ENCODE results near the gene XPO6. TPM values are rescaled to one million over a fixed set of nuclear protein-coding genes. Genes with fewer than 3 reads are reported as not detected.
A peak's percentile ranks its signal among the peaks of the same experiment; 100 is the strongest.

The XPO6 gene
- total RNA-seq, 1 donor from 2014 or later: 128 TPM

GRCh38 chr16:28189245-28189644 is 22.5 kb downstream of the XPO6 start:
- Mint-ChIP-seq H3K27ac (ENCODE audit: unreplicated experiment) (no peak overlapping the region), H3K27me3 (ENCODE audit: unreplicated experiment) (no peaks in the 10 kb centered on the region), H3K9me3 (ENCODE audit: unreplicated experiment) (no peaks in the 10 kb centered on the region), H3K4me3 (ENCODE audit: unreplicated experiment) (no peak overlapping the region), H3K36me3 (ENCODE audit: unreplicated experiment) (peaks cover 2% of the 10 kb centered on the region), H3K4me1 (ENCODE audit: unreplicated experiment) (peaks cover 61% of the 10 kb centered on the region)
- DNase-seq (ENCODE audit: extremely low spot score, unreplicated experiment): no peak
- no peak for TF ChIP-seq CTCF (IDR thresholded peaks at IDR 0.05)

- Mint-ChIP-seq H3K9me3 (ENCODE audit: unreplicated experiment) (no peaks in the 10 kb centered on the region), H3K36me3 (ENCODE audit: unreplicated experiment) (peaks cover 2% of the 10 kb centered on the region), H3K4me1 (ENCODE audit: unreplicated experiment) (peaks cover 61% of the 10 kb centered on the region), H3K27me3 (ENCODE audit: unreplicated experiment) (no peaks in the 10 kb centered on the region), H3K4me3 (ENCODE audit: unreplicated experiment) (no peak overlapping the region), H3K27ac (ENCODE audit: unreplicated experiment) (peak overlapping the region; percentile 7)
- no peak for TF ChIP-seq CTCF (IDR thresholded peaks at IDR 0.05)
- DNase-seq (ENCODE audit: extremely low spot score, unreplicated experiment): no peak
These were observed 23.5 kb downstream of the XPO6 start for GRCh38 chr16:28188085-28188916.

GRCh38 chr16:28187595-28188004 is 24.2 kb downstream of the XPO6 start:
- Mint-ChIP-seq H3K4me1 (ENCODE audit: unreplicated experiment) (peaks cover 62% of the 10 kb centered on the region), H3K36me3 (ENCODE audit: unreplicated experiment) (peaks cover 2% of the 10 kb centered on the region), H3K27me3 (ENCODE audit: unreplicated experiment) (no peaks in the 10 kb centered on the region), H3K9me3 (ENCODE audit: unreplicated experiment) (no peaks in the 10 kb centered on the region), H3K27ac (ENCODE audit: unreplicated experiment) (peak overlapping the region; percentile 21), H3K4me3 (ENCODE audit: unreplicated experiment) (no peak overlapping the region)
- TF ChIP-seq CTCF (IDR thresholded peaks at IDR 0.05): no peak
- DNase-seq (ENCODE audit: extremely low spot score, unreplicated experiment): no peak

GRCh38 chr16:28186752-28187151 is 25.0 kb downstream of the XPO6 start:
- Mint-ChIP-seq H3K27me3 (ENCODE audit: unreplicated experiment) (no peaks in the 10 kb centered on the region), H3K4me1 (ENCODE audit: unreplicated experiment) (peaks cover 67% of the 10 kb centered on the region), H3K27ac (ENCODE audit: unreplicated experiment) (peak overlapping the region; percentile 21), H3K36me3 (ENCODE audit: unreplicated experiment) (peaks cover 2% of the 10 kb centered on the region), H3K4me3 (ENCODE audit: unreplicated experiment) (no peak overlapping the region), H3K9me3 (ENCODE audit: unreplicated experiment) (no peaks in the 10 kb centered on the region)
- DNase-seq (ENCODE audit: extremely low spot score, unreplicated experiment): no peak
- TF ChIP-seq CTCF (IDR thresholded peaks at IDR 0.05): no peak

GRCh38 chr16:28185696-28186095 is 26.1 kb downstream of the XPO6 start:
- no peak for TF ChIP-seq CTCF (IDR thresholded peaks at IDR 0.05)
- no peak for DNase-seq (ENCODE audit: extremely low spot score, unreplicated experiment)
- H3K4me1 Mint-ChIP-seq (ENCODE audit: unreplicated experiment): peaks cover 74% of the 10 kb centered on the region
- no peaks in the 10 kb centered on the region for H3K27me3 Mint-ChIP-seq (ENCODE audit: unreplicated experiment)
- H3K4me3 Mint-ChIP-seq (ENCODE audit: unreplicated experiment): no peak overlapping the region
- H3K9me3 Mint-ChIP-seq (ENCODE audit: unreplicated experiment): no peaks in the 10 kb centered on the region
- H3K27ac Mint-ChIP-seq (ENCODE audit: unreplicated experiment): no peak overlapping the region
- H3K36me3 Mint-ChIP-seq (ENCODE audit: unreplicated experiment): peaks cover 2% of the 10 kb centered on the region
